HepG2 (cell line): Measurements from ENCODE around the gene ATP8A2. TPM values are rescaled to one million over a fixed set of nuclear protein-coding genes. Genes with fewer than 3 reads are reported as not detected.

Experiments used
- ATAC-seq: fragments of 200-7000 bp; cut with Tn5 transposase; 3 replicates; pipeline ENCODE4 v1.9.1; 2020; ENCODE audit warnings: mild to moderate bottlenecking, moderate library complexity
- BruUV-seq: library from RNA; stranded (reverse); fragments of 400-500 nt; replicated peaks from 2 replicates; lab custom pipeline; 2021; lab: Mats Ljungman, UMichigan
- CTCF ChIA-PET: fragments of 300-600 bp; formaldehyde crosslinking; extraction: SDS; loops from one replicate; lab custom pipeline; 2021; ENCODE audit warnings: low total read pairs, inconsistent platforms, low intra/inter-chr PET ratio; lab: Yijun Ruan, JAX
- POLR2A ChIA-PET: fragments of 350-600 bp; sonication (Branson Sonifier 250); formaldehyde crosslinking; loops from one replicate; lab custom pipeline; 2020; ENCODE audit warnings: antibody characterized with exemption, inconsistent platforms; lab: Yijun Ruan, JAX
- DNase-seq: peaks from one replicate; pipeline ENCODE4 v3.0.0-alpha.2; 2015; ENCODE audit warnings: low spot score
- FAIRE-seq: peaks from 3 replicates; lab custom pipeline; 2011; peaks lifted over from hg19 to GRCh38; lab: Jason Lieb, UNC
- H2AFZ ChIP-seq: one replicate; pipeline ENCODE4 v1.6.1; 2011; ENCODE audit warnings: low read length, inconsistent platforms
- H3K27ac ChIP-seq: fragments of 300-600 bp; 3 replicates; pipeline ENCODE4 v1.8.0; 2011; ENCODE audit warnings: mixed run types, mild to moderate bottlenecking, mixed read lengths, low read length, inconsistent platforms; ENCODE audit not compliant: insufficient read depth; ENCODE audit errors: extremely low read length
- H3K27me3 ChIP-seq, 2 experiments: fragments of 200-600 bp in 1 of 2; 2 replicates in 1 of 2; 3 replicates in 1 of 2; pipeline versions ENCODE4 v1.6.0 to v1.8.0; 2011; ENCODE audit warnings: low read length in 2 of 2, mild to moderate bottlenecking in 2 of 2, moderate library complexity in 2 of 2, inconsistent platforms in 1 of 2; ENCODE audit not compliant: insufficient read depth in 2 of 2, control insufficient read depth in 1 of 2
- H3K36me3 ChIP-seq, 2 experiments: fragments of 200-600 bp in 1 of 2; replicated peaks in 1 of 2; 2 replicates in 1 of 2; 3 replicates in 1 of 2; pipeline versions ENCODE4 v1.5.1 to v1.8.0; 2011; ENCODE audit warnings: low read length in 2 of 2, inconsistent platforms in 1 of 2; ENCODE audit not compliant: insufficient read depth in 2 of 2, control insufficient read depth in 1 of 2
- H3K4me1 ChIP-seq: 2 replicates; pipeline ENCODE4 v1.5.1; 2012; ENCODE audit warnings: low read length, inconsistent platforms; ENCODE audit not compliant: insufficient read depth
- H3K4me2 ChIP-seq: 2 replicates; pipeline ENCODE4 v1.6.0; 2011; ENCODE audit warnings: low read depth, low read length, inconsistent platforms
- H3K4me3 ChIP-seq, 3 experiments: fragments of 200-600 bp in 1 of 3; sonication (generic), shearing (Covaris generic) in 1 of 3; replicated peaks in 1 of 3; 2 replicates each; pipeline ENCODE4 v1.5.1; 2011 to 2016; ENCODE audit warnings: low read length in 3 of 3, inconsistent platforms in 2 of 3, low read depth in 2 of 3, mild to moderate bottlenecking in 2 of 3, control low read depth in 1 of 3, mixed read lengths in 1 of 3; ENCODE audit not compliant: insufficient read depth in 1 of 3
- H3K79me2 ChIP-seq: one replicate; pipeline ENCODE4 v1.6.1; 2011; ENCODE audit warnings: low read length, inconsistent platforms; ENCODE audit not compliant: insufficient read depth
- H3K9ac ChIP-seq: 2 replicates; pipeline ENCODE4 v1.6.0; 2011; ENCODE audit warnings: mild to moderate bottlenecking, low read depth, low read length, inconsistent platforms; ENCODE audit not compliant: insufficient read depth
- H3K9me3 ChIP-seq: 2 replicates; pipeline ENCODE4 v1.5.1; 2012; ENCODE audit warnings: mild to moderate bottlenecking, low read length
- H4K20me1 ChIP-seq: 2 replicates; pipeline ENCODE4 v1.6.0; 2011; ENCODE audit warnings: inconsistent platforms, mild to moderate bottlenecking, low read length, moderate library complexity; ENCODE audit not compliant: insufficient read depth
- BHLHE40 ChIP-seq: IDR thresholded peaks from 2 replicates; pipeline ENCODE4 v1.6.1; 2011; ENCODE audit warnings: low read length, improper control_type of control experiment
- GATA4 ChIP-seq: sonication (generic); IDR thresholded peaks from 2 replicates; pipeline ENCODE4 v1.6.1; 2016; ENCODE audit warnings: antibody characterized with exemption, low read depth, borderline replicate concordance
- HDAC2 ChIP-seq: sonication (generic); formaldehyde crosslinking; IDR thresholded peaks from 2 replicates; pipeline ENCODE4 v1.4.0; 2020; ENCODE audit warnings: missing genetic modification reagents
- HMGXB4 ChIP-seq, 2 experiments: sonication (generic) in 1 of 2; formaldehyde crosslinking in 1 of 2; IDR thresholded peaks; 2 replicates each; pipeline versions ENCODE4 v1.4.0 to v1.6.1; 2018 to 2020; ENCODE audit warnings: missing genetic modification reagents in 2 of 2, borderline replicate concordance in 1 of 2, low read depth in 1 of 2, mild to moderate bottlenecking in 1 of 2, missing biosample characterization in 1 of 2
- HNF1A ChIP-seq, 2 experiments: sonication (generic) in 1 of 2; formaldehyde crosslinking in 1 of 2; IDR thresholded peaks; 2 replicates each; pipeline versions ENCODE4 v1.4.0 to v1.6.1; 2016 to 2020; ENCODE audit warnings: borderline replicate concordance in 1 of 2, low read depth in 1 of 2, mild to moderate bottlenecking in 1 of 2, missing genetic modification reagents in 1 of 2
- JDP2 ChIP-seq: sonication (generic); formaldehyde crosslinking; IDR thresholded peaks from 2 replicates; pipeline ENCODE4 v1.8.1; 2022; ENCODE audit warnings: missing genetic modification reagents, borderline replicate concordance
- NFIC ChIP-seq: IDR thresholded peaks from 2 replicates; pipeline ENCODE4 v1.6.1; 2012; ENCODE audit warnings: mild to moderate bottlenecking, low read length, inconsistent platforms
- USF2 ChIP-seq, 2 experiments: sonication (generic) in 1 of 2; formaldehyde crosslinking in 1 of 2; IDR thresholded peaks; 2 replicates each; pipeline versions ENCODE4 v1.5.1 to v1.6.1; 2011 to 2020; ENCODE audit warnings: borderline replicate concordance in 1 of 2, low read depth in 1 of 2, low read length in 1 of 2, mild to moderate bottlenecking in 1 of 2, missing genetic modification reagents in 1 of 2, moderate library complexity in 1 of 2
- ZBTB2 ChIP-seq: sonication (generic); formaldehyde crosslinking; IDR thresholded peaks from 2 replicates; pipeline ENCODE4 v1.8.0; 2022; ENCODE audit warnings: low read depth, missing genetic modification reagents
- ZNF205 ChIP-seq: IDR thresholded peaks from 2 replicates; pipeline ENCODE4 v1.6.1; 2018; ENCODE audit warnings: missing biosample characterization, missing genetic modification reagents
- ZNF263 ChIP-seq: sonication (generic); formaldehyde crosslinking; IDR thresholded peaks from 2 replicates; pipeline ENCODE4 v1.4.0; 2020; ENCODE audit warnings: missing genetic modification reagents
- ZNF564 ChIP-seq: sonication (generic); formaldehyde crosslinking; IDR thresholded peaks from 2 replicates; pipeline ENCODE4 v1.8.1; 2023; ENCODE audit warnings: mild to moderate bottlenecking, missing genetic modification reagents
- ZNF572 ChIP-seq: sonication (generic); formaldehyde crosslinking; IDR thresholded peaks from 2 replicates; pipeline ENCODE4 v1.5.1; 2020; ENCODE audit warnings: mild to moderate bottlenecking, missing genetic modification reagents
- ZNF709 ChIP-seq: sonication (generic); formaldehyde crosslinking; IDR thresholded peaks from 2 replicates; pipeline ENCODE4 v1.5.0; 2020; ENCODE audit warnings: mild to moderate bottlenecking, missing genetic modification reagents
- ZNF768 ChIP-seq: sonication (generic); formaldehyde crosslinking; IDR thresholded peaks from 2 replicates; pipeline ENCODE4 v1.4.0; 2020; ENCODE audit warnings: missing genetic modification reagents
- WGBS: methylation state at CpG from one replicate; pipeline ENCODE4 v1.1.6; 2017; ENCODE audit warnings: low lambda C conversion rate; 5-methylcytosine and 5-hydroxymethylcytosine counted together
- in situ Hi-C: cut with HindIII; loops from 2 replicates; pipeline ENCODE4 v1.10.0; 2017; ENCODE audit warnings: low pct_unique_long_range_greater_than_20kb; ENCODE audit not compliant: extremely low pct_ligation_motif_present
- intact Hi-C: fragments of 100-400 bp; cut with micrococcal nuclease; formaldehyde crosslinking; loops from one replicate; pipeline ENCODE4 v1.10.0; 2022; ENCODE audit not compliant: unreplicated experiment
- polyA plus RNA-seq, 8 experiments: library from polyadenylated mRNA; depleted of rRNA in 3 of 8; stranded (reverse) in 7 of 8; unstranded in 1 of 8; fragments of >200 nt; fragmentation: Illumina TruSeq in 4 of 8; extraction: Trizol in 4 of 8; gene quantifications; 2 replicates each; pipeline versions ENCODE4 v1.2.1 to v1.2.3, GENCODE V29; 2011 to 2016; ENCODE audit warnings: low read depth in 4 of 8, missing spikeins in 1 of 8, mixed read lengths in 1 of 8; ENCODE audit not compliant: insufficient read depth in 1 of 8
- total RNA-seq, 5 experiments: library from RNA; depleted of rRNA; stranded (reverse); fragments of >200 nt; fragmentation: Illumina TruSeq; extraction: Trizol; gene quantifications; 2 replicates each; pipeline ENCODE4 v1.2.3, GENCODE V29; 2016; ENCODE audit warnings: low read depth in 1 of 5

ATP8A2 gene
- total and polyA plus RNA-seq, 2 of the 13 experiments (the other 11 are each of a cell fraction or from before 2014, with no cell fraction given) = 0.09 TPM; not detected in 1

GRCh38 chr13:25345576-25345975, 26.2 kb upstream of the ATP8A2 start:
- FAIRE-seq (no peak), ATAC-seq (peak; percentile 57; the same call in 2 of the 3 replicates), DNase-seq (no peak)
- H2AFZ ChIP-seq = no peak overlapping the region
- no peak overlapping the region for H3K9ac ChIP-seq
- no peaks in the 10 kb centered on the region for H3K27me3 ChIP-seq
- BruUV-seq = no TSS peak
- ChIA-PET POLR2A (no interaction called here), CTCF (no interaction called here)
- 94% methylated on average over 2 of the region's 2 CpGs for WGBS
- H3K27ac ChIP-seq = no peak overlapping the region
- H4K20me1 ChIP-seq = no peaks in the 10 kb centered on the region
- peaks cover 0 to 4% of the 10 kb centered on the region in 2 experiments; a peak in 1 of 5 replicates for H3K36me3 ChIP-seq
- no peak overlapping the region for H3K4me2 ChIP-seq
- H3K9me3 ChIP-seq = no peaks in the 10 kb centered on the region
- H3K79me2 ChIP-seq = no peaks in the 10 kb centered on the region
- no peak overlapping the region for H3K4me3 ChIP-seq
- in situ Hi-C loops = no loop called here
- intact Hi-C loops = no loop called here
- no peaks in the 10 kb centered on the region for H3K4me1 ChIP-seq
- TF ChIP-seq GATA4 (no peak), NFIC (no peak), ZNF205 (CRISPR knock-in tag) (no peak), BHLHE40 (no peak), HNF1A (IDR thresholded peaks at IDR 0.05; ENCODE audit: low read depth) (no peak), HNF1A (CRISPR knock-in tag; IDR thresholded peaks at IDR 0.05; ENCODE audit: borderline replicate concordance) (no peak), ZNF572 (CRISPR knock-in tag) (no peak), HDAC2 (no peak), ZBTB2 (CRISPR knock-in tag) (no peak), ZNF768 (CRISPR knock-in tag) (no peak), ZNF263 (CRISPR knock-in tag) (no peak), ZNF564 (CRISPR knock-in tag) (no peak), ZNF709 (CRISPR knock-in tag) (no peak), USF2 (IDR thresholded peaks at IDR 0.05; ENCODE audit: low read depth, low read length) (no peak), USF2 (CRISPR knock-in tag; IDR thresholded peaks at IDR 0.05; ENCODE audit: borderline replicate concordance) (no peak), HMGXB4 (CRISPR knock-in tag; IDR thresholded peaks at IDR 0.05; ENCODE audit: borderline replicate concordance in 1 of 2, low read depth in 1 of 2) (no peak), JDP2 (CRISPR knock-in tag) (no peak)
